Islet of Langerhans (tissue), 1 donor: ENCODE results near the gene TBL1X.

Experiments used
- FAIRE-seq: peaks from one replicate; lab custom pipeline; 2011; peaks lifted over from hg19 to GRCh38; lab: Jason Lieb, UNC

Gene TBL1X

DNA sequence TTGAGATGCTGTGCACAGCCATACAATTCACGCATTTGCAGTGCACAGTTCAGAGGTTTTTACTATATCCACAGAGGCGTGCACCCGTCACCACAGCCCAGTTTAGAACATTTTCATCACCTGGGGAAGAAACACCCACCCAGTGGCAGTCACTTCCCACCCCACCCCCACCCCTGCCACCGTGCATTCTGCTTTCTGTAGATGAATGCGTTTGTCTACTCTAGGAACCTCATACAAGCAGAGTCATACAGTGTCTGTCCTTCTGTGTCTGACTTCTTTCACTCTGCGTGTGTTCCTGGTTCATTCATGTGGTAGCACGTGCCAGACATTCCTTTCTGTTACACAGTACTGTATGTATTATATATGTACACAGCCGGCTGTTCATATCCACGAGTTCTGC lies 122.8 kb downstream of the TBL1X start:
- no peak for FAIRE-seq

DNA sequence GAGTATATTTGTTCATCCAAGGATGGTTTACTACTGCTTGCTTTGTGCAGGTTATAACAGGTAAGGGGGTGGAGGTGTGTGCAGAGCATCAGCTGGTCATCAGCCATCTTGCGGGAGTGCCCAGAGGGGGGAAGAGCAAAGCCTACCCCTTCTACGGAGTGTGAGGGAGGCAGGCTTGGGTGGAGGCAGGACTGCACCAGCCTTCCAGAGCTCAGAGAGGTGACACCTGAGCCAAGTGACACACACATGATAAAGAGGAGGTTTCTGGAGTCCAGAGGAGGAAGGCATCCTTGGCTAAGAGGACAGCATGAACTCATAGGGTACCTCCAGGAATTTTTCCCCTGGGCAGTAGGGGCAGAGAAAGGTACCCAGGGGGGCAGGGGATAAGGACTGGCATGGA lies 126.6 kb downstream of the TBL1X start:
- FAIRE-seq, result no peak

GRCh38 chrX:9593756-9594155 lies 128.9 kb downstream of the TBL1X start:
- FAIRE-seq, result no peak

- no peak for FAIRE-seq
Measured at GRCh38 chrX:9595174-9595573, 130.3 kb downstream of the TBL1X start.

DNA sequence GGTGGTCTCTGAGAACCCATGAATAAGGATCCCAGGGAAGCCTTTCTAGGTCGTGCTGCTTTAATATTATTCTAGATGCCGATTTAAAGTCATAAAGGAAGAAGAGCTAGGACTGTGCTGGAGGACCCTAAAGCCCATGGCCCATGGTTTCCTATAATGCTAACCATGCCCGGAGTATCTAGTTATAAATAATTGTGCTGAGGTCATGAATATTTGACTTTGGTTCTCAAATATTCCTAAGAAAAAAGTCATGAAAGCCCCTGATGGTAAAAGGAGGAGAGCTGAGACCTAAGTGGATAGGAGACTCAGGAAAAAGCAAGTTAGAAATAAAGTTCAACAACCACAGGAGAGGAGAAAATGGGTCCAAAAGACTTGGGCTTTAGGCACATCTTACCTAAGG lies 132.0 kb downstream of the TBL1X start:
- no peak for FAIRE-seq

DNA sequence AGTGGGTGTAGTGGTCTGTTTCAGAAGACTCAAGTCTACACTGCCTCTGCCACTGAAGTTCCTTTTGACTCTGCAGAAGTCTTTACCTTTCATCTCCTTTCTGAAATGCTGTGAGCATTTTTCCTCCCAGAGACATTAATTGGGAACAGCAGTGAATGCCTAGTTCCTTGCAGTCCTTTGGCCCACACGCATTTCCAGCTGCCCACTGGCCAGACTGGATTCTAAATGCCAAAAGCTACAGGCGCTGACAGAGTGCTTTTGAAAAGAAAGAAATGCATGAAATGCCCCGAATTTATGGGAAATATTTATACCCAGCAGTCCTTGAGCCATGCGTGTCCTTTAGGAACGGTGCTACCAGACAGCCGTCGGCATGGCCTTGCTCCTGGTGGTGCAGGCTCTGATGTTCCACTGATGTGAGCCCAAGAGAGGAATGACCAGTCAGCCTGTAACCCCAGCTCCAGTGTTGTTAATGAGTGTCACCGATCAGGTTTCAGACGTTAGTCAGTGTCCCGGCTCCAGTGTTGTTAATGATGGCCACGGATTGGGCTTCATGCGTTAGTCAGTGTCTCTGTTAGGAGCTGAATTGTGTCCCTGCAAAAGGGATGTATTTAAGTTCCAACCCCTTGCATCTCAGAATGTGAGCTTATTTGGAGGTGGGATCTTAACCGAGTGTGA lies 132.6 kb downstream of the TBL1X start:
- FAIRE-seq, result no peak

DNA sequence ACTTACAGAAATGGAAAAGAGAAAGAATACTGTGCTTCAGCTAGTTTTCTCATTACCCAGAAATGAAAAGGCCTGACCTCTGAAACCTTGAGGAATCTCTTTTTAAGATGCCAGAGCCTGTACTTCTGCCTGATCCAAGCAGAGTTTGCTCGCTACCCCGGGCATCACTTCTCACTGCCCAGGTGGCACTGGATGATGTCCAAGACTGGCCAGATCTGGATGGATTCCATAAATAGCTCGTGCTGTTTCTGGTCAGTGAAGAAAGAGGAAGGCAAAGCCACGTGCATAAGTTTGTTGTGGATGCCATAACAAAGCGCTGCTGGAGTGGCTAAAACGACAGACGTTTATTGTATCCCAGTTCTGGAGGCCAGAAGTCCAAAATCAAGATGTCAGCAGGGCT lies 133.5 kb downstream of the TBL1X start:
- no peak for FAIRE-seq

DNA sequence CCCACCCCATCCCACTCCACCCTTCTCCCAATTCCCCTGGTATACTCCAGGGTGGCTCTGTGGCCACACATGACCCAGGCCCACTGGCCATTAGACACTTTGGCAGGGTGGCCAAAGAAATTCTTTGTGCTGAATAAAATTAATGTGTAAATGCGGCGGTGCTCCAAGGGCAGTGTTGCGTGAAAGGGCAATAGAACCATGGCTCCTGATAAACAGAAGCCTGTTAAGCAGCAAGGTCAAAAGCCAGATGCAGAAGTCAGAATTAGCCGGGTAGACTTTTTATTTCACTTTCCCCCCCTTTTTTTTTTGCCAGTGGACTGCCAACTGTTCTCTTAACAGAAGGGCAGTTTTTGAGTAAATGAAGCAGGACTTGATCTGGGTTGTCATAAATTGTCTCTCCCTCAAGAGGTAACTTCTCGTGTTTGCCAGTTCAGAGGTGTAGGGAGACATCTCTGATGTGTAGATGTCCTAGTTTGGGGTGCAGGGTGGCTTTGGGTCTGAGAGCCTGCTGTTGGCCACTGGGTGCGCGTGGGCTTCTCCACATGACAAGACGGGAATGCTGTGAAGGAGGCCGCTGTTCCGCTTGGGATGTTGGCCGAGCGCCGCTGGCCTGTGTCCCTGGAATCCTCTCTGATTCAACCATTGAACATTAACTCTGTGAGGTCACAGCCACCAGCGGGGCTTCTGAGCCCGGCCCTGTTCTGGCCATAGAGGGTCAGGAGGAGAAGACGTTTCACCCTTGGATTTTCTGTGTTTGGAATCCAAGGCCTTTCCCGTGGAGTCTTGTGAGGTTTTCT lies 139.5 kb downstream of the TBL1X start:
- no peak for FAIRE-seq

DNA sequence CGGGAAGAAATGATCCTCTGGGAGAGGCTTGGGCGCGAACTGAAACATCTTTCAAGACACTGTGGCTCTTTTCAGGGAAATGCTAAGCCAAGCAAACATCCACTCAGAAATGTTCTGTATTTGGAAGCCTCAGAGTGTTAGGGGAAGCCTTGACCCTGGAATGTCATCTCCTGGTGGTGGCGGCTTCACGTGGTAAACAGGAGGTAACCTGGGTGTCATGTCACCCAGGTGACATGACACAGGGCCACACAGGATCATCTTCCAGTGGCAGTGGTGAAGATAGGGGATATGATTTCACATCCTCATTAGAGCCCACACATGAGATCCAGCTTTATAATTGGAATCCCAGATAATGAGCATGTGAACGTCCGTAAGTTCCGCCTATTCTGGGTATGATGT lies 140.0 kb downstream of the TBL1X start:
- FAIRE-seq, result no peak

DNA sequence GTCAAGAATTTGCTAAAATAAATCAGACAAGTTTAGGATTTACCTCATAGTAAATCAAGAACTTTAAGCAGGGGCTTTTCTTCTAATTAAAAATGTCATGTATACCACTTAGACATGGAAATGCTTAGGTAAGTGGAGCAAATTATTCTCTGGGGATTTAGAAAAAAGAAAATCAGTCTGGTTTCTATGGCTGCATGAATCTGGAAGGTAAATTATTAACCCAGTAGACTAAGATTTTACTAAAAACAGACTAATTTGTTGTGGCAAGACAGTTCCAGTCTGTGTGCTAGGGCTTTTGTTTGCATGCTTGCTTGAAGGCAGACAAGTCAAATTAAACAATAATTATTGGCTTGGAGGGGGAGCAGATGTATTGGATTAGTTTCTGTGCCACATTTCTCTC lies 140.6 kb downstream of the TBL1X start:
- FAIRE-seq, result peak; percentile 98

GRCh38 chrX:9606971-9607370 lies 142.1 kb downstream of the TBL1X start:
- no peak for FAIRE-seq

- FAIRE-seq, result no peak
Measured at GRCh38 chrX:9609499-9609898, 144.6 kb downstream of the TBL1X start.

DNA sequence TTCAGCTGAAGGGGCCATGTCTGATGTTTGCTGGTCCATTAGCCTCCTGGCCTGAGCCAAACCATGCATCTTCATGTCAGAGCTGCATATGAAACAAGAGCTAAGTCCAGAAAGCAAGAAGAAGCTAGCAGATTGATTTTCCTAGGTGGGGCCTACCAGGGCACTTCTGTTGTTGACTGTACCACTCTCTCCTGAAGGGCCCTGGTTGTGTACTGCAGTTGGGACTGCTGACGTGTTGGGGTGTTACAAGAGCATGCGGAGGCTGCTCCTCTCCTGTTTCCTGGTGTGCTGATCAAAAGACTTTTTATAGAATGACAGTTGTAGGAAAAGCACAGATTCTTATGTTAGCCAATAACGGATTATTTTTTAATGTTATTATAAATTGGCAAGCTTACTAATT lies 145.1 kb downstream of the TBL1X start:
- no peak for FAIRE-seq

DNA sequence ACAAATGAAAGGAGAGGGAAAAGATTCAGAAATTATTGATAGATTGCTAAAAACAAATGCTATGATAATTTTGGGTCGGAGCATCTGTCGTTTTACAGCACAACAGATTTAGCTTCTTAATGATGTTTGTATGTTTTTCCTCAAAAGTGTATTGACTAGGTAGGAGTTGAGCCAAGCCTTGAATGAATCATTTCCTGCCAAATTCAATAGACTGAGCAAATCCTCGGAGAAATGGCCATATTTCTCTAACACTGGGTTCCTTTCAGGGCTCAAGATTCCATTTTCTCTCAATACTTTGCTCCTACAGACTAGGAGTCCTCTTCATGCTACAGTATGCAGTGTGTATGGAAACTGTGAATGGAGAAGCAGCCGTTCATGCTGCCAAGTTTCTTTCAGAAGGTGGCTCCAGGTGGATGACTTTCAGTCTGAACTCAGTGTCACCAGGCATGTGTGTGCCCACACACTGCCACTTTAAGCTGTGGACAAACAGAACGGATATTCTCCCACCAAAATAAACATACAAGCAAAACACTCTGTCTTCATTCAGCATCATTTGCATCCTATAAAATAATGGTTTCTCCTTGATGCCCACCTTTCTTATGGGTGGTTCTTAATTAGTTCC lies 146.0 kb downstream of the TBL1X start:
- FAIRE-seq, result no peak

DNA sequence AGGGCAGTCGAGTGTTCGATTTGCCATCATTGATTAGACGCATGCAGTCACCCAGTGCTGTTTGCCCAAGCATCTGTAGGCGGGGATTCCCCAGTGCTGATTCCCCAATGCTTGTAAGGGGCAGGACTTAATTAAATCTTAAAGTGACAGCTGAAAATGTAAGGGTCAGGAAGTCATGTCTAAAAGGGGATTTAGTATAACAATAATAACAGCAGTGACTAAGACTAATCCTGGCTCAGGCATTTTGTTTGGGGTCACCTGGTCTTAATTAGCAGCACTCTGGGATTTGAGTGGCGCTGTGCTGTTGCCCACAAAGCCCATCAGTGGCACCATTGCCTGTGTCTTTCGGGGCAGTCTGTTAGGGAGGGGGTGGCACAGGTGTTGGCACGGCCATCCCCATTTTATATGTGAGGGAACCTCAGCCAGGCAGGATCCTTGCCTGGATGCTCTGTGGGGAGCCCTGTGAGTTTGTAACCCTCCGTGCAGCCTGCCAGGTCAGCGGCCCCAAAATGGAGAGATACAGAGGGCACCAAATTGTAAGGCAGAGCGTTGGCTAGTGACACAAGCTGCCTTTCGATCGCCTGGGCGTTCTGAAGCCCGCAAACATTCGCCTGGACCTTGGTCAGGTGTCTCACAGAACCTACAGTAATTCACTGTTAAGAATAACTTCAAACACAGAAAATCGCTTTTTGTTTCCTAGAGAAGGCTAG lies 146.7 kb downstream of the TBL1X start:
- FAIRE-seq, result no peak

GRCh38 chrX:9612146-9612505 lies 147.3 kb downstream of the TBL1X start:
- FAIRE-seq, result no peak

DNA sequence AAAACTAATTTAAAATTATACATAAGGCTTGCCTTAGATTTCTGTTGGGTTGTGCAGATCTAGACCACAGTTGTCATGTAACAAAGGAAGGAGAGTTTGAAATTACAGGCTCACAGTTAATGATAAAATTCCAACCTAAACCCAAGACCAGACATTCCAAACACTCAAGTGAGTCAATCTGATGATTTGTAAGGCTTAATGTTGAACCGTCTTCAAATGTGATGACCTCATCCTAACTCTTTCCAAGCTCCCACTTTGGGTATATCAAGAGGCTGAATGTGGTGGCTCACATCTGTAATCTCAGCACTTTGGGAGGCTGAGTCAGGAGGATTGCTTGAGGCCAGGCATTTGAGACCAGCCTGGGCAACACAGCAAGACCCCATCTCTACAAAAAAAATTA lies 149.2 kb downstream of the TBL1X start:
- FAIRE-seq, result no peak

GRCh38 chrX:9619133-9619532 lies 154.3 kb downstream of the TBL1X start:
- FAIRE-seq, result no peak

DNA sequence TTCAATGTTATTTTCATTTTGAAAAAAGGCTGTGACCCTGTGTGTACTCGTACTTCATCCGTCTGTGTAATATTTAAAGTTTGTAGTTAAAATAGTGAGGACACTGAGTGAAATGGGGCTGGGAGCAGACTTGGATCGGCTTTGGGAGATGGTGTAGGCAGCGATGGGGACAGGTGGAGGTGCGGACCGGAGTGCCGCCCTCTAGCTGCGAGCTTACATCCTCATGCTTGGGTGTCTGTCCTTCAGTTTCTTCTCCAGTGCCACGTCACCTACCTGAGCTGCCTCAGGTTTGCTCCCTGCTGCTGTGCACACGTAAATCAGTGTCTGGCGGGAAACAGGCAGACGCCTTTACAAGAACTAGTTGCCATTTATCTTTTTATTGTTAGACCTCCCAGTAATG lies 154.7 kb downstream of the TBL1X start:
- no peak for FAIRE-seq

DNA sequence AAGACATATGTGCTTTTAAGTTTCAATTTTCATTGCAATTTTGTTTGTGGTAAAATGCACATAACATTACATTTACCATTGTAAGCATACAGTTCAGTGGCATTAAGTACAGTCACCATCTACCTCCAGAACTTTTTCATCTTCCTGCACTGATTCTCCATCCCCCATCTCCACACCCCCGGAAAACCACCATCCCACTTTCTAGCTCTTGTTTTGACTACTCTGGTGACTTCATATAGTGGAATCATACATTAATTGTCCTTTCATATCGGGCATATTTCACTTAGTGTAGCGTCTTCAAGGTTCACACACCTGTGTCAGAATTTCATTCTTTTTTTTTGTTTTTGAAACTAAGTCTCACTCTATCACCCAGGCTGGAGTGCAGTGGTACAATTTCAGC lies 157.3 kb downstream of the TBL1X start:
- FAIRE-seq, result no peak

- no peak for FAIRE-seq
Measured at GRCh38 chrX:9626379-9626778, 161.5 kb downstream of the TBL1X start.

- FAIRE-seq, result no peak
Measured at GRCh38 chrX:9627922-9628321, 163.1 kb downstream of the TBL1X start.
